ENCODE results near the gene LHFPL2. TPM values are rescaled to one million over a fixed set of nuclear protein-coding genes. Genes with fewer than 3 reads are reported as not detected.

Gene LHFPL2
- total and polyA plus RNA-seq, 2 donors from 2014 or later: 1.8 to 12.6 TPM

GRCh38 chr5:78647838-78648358 is 674 bp downstream of the LHFPL2 start:
- Histone ChIP-seq H3K9me3 (ENCODE audit: control insufficient read depth in 2 of 3, insufficient read depth in 1 of 3, low read length in 3 of 3) (no peaks in the 10 kb centered on the region), H3K4me1 (ENCODE audit: control insufficient read depth in 2 of 3, insufficient read depth in 2 of 3, low read depth in 1 of 3, low read length in 3 of 3) (peaks cover 0 to 12% (median 0%) of the 10 kb centered on the region in 3 donors), H3K27ac (ENCODE audit: low read depth in 2 of 2, low read length in 2 of 2) (peak overlapping the region; percentile 64 to 76), H3K27me3 (ENCODE audit: control insufficient read depth, insufficient read depth, low read length) (no peaks in the 10 kb centered on the region), H3K36me3 (ENCODE audit: control insufficient read depth in 2 of 3, insufficient read depth in 3 of 3, low read length in 3 of 3) (no peaks in the 10 kb centered on the region), H3K9ac (ENCODE audit: low read length in 3 of 3) (peak overlapping the region; percentile 32 to 64 (median 58)), H3K4me3 (ENCODE audit: low read length in 3 of 3) (peak overlapping the region; percentile 51 to 69 (median 52))
- TF ChIP-seq CTCF (IDR thresholded peaks at IDR 0.05; ENCODE audit: borderline replicate concordance, extremely low read depth, insufficient read depth): no peak
- FAIRE-seq (no peak), DNase-seq (peak in 2 of 5 donors; percentile 82 to 85)
- intact Hi-C loops (cut with DNase I): no loop called here

- H3K9ac ChIP-seq (ENCODE audit: low read length in 3 of 3): peak overlapping the region in 2 of 3 donors; percentile 58 to 64
- TF ChIP-seq CTCF (IDR thresholded peaks at IDR 0.05; ENCODE audit: borderline replicate concordance, extremely low read depth, insufficient read depth): no peak
- peaks cover 0 to 12% (median 0%) of the 10 kb centered on the region in 3 donors for H3K4me1 ChIP-seq (ENCODE audit: control insufficient read depth in 2 of 3, insufficient read depth in 2 of 3, low read depth in 1 of 3, low read length in 3 of 3)
- peak overlapping the region; percentile 46 to 69 (median 51) for H3K4me3 ChIP-seq (ENCODE audit: low read length in 3 of 3)
- no peaks in the 10 kb centered on the region for H3K9me3 ChIP-seq (ENCODE audit: control insufficient read depth in 2 of 3, insufficient read depth in 1 of 3, low read length in 3 of 3)
- FAIRE-seq (no peak), DNase-seq (peak in 4 of 5 donors; percentile 49 to 73 (median 67))
- H3K36me3 ChIP-seq (ENCODE audit: control insufficient read depth in 2 of 3, insufficient read depth in 3 of 3, low read length in 3 of 3): no peaks in the 10 kb centered on the region
- H3K27ac ChIP-seq (ENCODE audit: low read depth in 2 of 2, low read length in 2 of 2): peak overlapping the region in 1 of 2 donors; percentile 76
- intact Hi-C loops (cut with DNase I): no loop called here
- no peaks in the 10 kb centered on the region for H3K27me3 ChIP-seq (ENCODE audit: control insufficient read depth, insufficient read depth, low read length)
Measured at GRCh38 chr5:78647351-78647818, 1.2 kb downstream of the LHFPL2 start.

GRCh38 chr5:78644741-78645300 is 3.8 kb downstream of the LHFPL2 start:
- H3K36me3 ChIP-seq (ENCODE audit: control insufficient read depth in 2 of 3, insufficient read depth in 3 of 3, low read length in 3 of 3): no peaks in the 10 kb centered on the region
- no peak for FAIRE-seq
- no peak overlapping the region for H3K27ac ChIP-seq (ENCODE audit: low read depth in 2 of 2, low read length in 2 of 2)
- no peaks in the 10 kb centered on the region for H3K27me3 ChIP-seq (ENCODE audit: control insufficient read depth, insufficient read depth, low read length)
- no peaks in the 10 kb centered on the region for H3K9me3 ChIP-seq (ENCODE audit: control insufficient read depth in 2 of 3, insufficient read depth in 1 of 3, low read length in 3 of 3)
- no peak for DNase-seq
- no peak overlapping the region for H3K4me3 ChIP-seq (ENCODE audit: low read length in 3 of 3)
- intact Hi-C loops (cut with DNase I): no loop called here
- no peak for TF ChIP-seq CTCF (IDR thresholded peaks at IDR 0.05; ENCODE audit: borderline replicate concordance, extremely low read depth, insufficient read depth)
- peaks cover 0 to 13% (median 12%) of the 10 kb centered on the region in 3 donors for H3K4me1 ChIP-seq (ENCODE audit: control insufficient read depth in 2 of 3, insufficient read depth in 2 of 3, low read depth in 1 of 3, low read length in 3 of 3)
- H3K9ac ChIP-seq (ENCODE audit: low read length in 3 of 3): no peak overlapping the region

Measured in kidney (tissue), 14 donors.